GM19238 (cell line): ENCODE results near the gene PCDHB7.
"Not testable (repeated sequence)": the region's sequence is repeated elsewhere in the genome, so short reads cannot be mapped to it uniquely, and the experiment has no call there.

Experiments used
- DNase-seq: peaks from one replicate; pipeline ENCODE4 v3.0.0; 2011; ENCODE audit warnings: low spot score; ENCODE audit not compliant: insufficient read length

Gene PCDHB7

DNA sequence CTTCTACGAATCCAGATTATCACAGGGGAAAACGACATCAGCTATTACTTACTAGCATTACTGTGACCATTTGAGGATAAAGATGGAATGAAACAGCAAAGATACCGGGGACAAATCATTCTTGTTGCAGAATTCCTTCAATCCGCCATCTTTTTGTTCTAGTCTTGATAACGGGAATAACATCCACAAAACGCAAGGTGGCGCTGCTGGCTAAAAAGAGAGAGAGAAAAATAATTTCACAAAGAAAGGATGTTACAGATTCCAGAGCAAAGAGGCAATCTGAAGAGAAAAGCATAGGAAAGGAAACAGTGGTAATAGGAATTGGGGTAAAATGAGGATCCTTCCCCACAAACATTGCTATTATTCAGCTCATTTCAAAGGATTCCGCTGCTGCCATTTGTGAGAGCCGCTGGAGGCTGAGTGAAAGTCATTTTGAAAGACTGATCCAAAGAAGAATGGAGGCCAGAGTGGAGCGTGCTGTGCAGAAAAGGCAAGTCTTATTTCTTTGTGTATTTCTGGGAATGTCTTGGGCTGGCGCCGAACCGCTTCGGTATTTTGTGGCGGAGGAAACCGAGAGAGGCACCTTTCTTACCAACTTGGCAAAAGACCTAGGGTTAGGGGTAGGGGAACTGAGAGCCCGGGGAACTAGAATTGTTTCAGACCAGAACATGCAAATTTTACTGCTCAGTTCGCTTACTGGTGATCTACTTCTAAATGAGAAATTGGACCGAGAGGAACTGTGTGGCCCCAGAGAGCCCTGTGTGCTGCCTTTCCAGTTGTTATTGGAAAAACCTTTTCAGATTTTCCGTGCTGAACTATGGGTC lies at the start of gene PCDHB7:
Gene PCDHB7 (plus strand): TSS at position 264 of the 824 bp plus-strand sequence. CDS start 192 bp downstream, at position 456.
- DNase-seq: no peak

DNA sequence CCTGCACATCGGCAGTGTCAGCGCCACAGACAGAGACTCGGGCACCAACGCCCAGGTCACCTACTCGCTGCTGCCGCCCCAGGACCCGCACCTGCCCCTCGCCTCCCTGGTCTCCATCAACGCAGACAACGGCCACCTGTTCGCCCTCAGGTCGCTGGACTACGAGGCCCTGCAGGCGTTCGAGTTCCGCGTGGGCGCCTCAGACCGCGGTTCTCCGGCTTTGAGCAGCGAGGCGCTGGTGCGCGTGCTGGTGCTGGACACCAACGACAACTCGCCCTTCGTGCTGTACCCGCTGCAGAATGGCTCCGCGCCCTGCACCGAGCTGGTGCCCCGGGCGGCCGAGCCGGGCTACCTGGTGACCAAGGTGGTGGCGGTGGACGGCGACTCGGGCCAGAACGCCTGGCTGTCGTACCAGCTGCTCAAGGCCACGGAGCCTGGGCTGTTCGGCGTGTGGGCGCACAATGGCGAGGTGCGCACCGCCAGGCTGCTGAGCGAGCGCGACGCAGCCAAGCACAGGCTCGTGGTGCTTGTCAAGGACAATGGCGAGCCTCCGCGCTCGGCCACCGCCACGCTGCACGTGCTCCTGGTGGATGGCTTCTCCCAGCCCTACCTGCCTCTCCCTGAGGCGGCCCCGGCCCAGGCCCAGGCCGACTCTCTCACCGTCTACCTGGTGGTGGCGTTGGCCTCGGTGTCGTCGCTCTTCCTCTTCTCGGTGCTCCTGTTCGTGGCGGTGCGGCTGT lies 48.9 kb upstream of the PCDHB7 start:
- DNase-seq: not testable (repeated sequence)

DNA sequence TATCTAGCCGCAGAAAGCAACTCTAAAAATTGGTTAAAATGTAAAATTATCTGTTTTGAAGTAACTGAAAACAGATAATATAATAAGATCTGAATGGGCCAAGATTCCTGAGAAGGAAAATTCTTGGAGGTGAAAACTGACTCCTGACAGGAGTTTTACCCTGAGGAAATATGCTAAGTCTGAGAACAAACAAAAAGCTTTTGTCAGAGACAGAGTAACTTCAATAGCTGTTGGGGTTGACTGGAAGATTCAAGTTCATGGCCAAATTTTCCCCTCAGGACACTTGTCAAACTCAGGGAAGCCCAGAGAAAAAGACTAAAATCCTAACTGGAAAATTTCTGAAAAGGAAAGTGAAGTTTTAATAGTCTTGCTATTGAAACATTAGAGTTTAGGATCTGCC lies 45.1 kb upstream of the PCDHB7 start:
- DNase-seq: no peak

DNA sequence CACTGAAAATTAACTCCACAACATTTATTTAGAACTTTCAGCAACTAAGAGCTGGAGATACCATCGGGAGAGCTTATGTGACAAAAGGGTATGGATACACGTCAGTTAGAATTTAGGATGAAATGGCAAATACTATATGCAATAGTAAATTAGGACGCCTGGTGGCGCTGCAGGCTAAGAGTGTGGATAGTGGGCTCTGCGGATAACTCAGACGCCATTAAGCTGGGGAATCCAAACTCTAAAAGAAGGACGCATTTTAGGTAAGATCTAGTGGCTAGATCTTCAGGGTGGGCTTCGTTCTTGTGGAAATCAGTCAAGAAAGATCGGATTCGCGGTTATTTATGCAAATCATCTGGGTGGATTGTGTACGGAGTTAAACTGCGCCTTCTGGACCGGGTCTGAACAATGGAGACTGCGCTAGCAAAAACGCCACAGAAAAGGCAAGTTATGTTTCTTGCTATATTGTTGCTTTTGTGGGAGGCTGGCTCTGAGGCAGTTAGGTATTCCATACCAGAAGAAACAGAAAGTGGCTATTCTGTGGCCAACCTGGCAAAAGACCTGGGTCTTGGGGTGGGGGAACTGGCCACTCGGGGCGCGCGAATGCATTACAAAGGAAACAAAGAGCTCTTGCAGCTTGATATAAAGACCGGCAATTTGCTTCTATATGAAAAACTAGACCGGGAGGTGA lies 37.3 kb upstream of the PCDHB7 start, which contains the start of gene PCDHB5:
Gene PCDHB5 (plus strand): TSS at position 177 of the 688 bp plus-strand sequence. CDS start 229 bp downstream, at position 406.
- DNase-seq: no peak

DNA sequence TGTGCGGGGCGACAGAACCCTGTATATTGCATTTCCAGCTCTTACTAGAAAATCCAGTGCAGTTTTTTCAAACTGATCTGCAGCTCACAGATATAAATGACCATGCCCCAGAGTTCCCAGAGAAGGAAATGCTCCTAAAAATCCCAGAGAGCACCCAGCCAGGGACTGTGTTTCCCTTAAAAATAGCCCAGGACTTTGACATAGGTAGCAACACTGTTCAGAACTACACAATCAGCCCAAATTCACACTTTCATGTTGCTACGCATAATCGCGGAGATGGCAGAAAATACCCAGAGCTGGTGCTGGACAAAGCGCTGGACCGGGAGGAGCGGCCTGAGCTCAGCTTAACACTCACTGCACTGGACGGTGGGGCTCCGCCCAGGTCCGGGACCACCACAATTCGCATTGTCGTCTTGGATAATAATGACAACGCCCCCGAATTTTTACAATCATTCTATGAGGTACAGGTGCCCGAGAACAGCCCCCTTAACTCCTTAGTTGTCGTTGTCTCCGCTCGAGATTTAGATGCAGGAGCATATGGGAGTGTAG lies 36.7 kb upstream of the PCDHB7 start:
- no peak for DNase-seq

DNA sequence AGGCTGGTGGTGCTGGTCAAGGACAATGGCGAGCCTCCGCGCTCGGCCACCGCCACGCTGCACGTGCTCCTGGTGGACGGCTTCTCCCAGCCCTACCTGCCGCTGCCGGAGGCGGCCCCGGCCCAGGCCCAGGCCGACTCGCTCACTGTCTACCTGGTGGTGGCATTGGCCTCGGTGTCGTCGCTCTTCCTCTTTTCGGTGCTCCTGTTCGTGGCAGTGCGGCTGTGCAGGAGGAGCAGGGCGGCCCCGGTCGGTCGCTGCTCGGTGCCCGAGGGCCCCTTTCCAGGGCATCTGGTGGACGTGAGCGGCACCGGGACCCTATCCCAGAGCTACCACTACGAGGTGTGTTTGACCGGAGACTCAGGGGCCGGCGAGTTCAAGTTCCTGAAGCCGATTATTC lies 35.1 kb upstream of the PCDHB7 start:
- DNase-seq: not testable (repeated sequence)

DNA sequence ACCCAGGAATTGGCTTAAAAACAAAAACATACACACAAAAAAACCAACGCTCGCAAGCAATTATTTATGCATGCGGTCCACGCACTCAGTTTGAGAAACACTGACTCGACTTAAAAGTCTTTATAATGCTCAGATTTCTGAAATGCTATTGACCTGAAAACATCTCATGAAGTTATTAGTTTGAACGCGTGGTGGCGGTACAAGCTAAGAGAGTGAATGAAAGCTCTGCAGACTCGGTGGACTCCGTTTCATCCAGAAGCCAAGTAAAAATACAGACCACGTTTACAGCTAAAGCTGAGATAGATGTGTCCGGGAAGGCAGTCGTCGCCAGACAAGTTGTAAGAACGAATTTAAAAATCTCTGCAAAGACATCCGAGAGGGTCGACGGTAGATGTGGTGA lies 22.6 kb upstream of the PCDHB7 start, which contains the start of gene PCDHB6:
Gene PCDHB6 (plus strand): TSS at position 246 of the 400 bp plus-strand sequence. CDS start 201 bp downstream, outside the sequence.
- DNase-seq: no peak

DNA sequence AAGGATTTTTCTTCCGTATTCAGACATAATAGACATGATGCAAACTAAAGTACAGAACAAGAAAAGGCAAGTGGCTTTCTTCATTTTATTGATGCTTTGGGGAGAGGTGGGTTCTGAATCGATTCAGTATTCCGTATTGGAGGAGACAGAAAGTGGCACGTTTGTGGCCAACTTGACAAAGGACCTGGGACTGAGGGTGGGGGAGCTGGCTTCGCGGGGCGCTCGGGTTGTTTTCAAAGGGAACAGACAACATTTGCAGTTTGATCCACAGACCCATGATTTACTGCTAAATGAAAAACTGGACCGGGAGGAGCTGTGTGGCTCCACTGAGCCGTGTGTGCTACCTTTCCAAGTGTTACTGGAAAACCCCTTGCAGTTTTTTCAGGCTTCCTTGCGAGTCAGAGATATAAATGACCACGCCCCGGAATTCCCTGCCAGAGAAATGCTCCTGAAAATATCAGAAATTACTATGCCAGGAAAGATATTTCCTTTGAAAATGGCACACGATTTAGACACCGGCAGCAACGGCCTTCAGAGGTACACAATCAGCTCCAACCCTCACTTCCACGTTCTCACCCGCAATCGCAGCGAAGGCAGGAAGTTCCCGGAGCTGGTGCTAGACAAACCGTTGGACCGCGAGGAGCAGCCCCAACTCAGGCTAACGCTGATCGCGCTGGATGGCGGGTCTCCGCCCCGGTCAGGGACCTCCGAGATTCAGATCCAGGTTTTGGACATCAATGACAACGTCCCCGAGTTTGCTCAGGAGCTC lies 22.0 kb upstream of the PCDHB7 start:
- no peak for DNase-seq

DNA sequence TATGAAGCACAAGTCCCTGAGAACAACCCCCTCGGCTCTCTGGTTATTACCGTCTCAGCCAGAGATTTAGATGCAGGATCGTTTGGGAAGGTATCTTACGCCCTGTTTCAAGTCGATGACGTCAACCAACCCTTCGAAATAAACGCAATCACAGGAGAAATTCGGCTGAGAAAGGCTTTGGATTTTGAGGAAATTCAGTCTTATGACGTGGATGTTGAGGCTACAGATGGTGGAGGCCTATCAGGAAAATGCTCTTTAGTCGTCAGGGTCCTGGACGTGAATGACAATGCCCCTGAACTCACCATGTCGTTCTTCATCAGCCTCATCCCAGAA lies 21.5 kb upstream of the PCDHB7 start:
- DNase-seq: no peak

DNA sequence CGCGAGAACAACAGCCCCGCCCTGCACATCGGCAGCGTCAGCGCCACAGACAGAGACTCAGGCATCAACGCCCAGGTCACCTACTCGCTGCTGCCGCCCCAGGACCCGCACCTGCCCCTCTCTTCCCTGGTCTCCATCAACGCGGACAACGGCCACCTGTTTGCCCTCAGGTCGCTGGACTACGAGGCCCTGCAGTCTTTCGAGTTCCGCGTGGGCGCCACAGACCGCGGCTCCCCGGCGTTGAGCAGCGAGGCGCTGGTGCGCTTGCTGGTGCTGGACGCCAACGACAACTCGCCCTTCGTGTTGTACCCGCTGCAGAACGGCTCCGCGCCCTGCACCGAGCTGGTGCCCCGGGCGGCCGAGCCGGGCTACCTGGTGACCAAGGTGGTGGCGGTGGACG lies 20.8 kb upstream of the PCDHB7 start:
- not testable (repeated sequence) for DNase-seq

DNA sequence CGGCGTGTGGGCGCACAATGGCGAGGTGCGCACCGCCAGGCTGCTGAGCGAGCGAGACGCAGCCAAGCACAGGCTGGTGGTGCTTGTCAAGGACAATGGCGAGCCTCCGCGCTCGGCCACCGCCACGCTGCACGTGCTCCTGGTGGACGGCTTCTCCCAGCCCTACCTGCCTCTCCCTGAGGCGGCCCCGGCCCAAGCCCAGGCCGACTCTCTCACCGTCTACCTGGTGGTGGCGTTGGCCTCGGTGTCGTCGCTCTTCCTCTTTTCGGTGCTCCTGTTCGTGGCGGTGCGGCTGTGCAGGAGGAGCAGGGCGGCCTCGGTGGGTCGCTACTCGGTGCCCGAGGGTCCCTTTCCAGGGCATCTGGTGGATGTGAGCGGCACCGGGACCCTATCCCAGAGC lies 20.3 kb upstream of the PCDHB7 start:
- DNase-seq: not testable (repeated sequence)

DNA sequence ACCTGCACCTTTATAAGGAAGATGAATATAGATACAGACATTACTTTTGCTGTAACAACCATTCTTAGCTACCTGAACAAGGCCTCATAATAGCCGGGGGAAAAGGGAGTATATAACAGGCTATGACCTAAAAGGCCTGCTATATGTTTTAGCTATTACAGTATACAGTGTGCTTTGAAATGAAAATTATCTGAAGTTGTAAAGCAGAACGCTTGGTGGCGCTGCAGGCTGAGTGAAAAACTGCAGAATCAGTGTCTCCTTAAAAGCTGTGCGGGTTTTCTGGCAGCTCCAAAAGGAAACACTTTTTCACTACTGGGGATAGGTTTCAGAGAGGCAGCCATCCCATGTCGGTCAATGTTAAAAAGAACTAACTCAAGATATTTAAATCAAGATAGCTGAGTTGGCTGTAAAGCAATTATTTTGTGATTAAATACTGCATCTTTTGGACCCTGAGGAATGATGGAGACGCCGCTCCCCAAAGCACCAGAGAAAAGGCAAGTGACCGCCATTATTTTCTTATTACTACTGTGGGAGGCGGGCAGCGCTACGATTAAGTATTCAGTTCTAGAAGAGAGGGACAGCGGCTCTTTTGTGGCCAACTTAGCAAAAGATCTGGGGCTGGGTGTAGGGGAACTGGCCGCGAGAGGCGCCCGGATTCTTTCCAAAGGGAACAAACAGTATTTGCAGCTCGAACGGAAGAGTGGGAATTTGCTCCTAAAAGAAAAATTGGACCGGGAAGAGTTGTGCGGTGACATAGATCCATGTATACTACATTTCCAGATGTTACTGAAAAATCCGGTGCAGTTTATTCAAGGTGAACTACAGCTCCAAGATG lies 16.7 kb upstream of the PCDHB7 start:
- no peak for DNase-seq

DNA sequence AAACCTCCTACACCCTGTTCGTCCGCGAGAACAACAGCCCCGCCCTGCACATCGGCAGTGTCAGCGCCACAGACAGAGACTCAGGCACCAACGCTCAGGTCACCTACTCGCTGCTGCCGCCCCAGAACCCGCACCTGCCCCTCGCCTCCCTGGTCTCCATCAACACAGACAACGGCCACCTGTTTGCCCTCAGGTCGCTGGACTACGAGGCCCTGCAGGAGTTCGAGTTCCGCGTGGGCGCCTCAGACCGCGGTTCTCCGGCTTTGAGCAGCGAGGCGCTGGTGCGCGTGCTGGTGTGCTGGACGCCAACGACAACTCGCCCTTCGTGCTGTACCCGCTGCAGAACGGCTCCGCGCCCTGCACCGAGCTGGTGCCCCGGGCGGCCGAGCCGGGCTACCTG lies 15.1 kb upstream of the PCDHB7 start:
- DNase-seq: not testable (repeated sequence)

DNA sequence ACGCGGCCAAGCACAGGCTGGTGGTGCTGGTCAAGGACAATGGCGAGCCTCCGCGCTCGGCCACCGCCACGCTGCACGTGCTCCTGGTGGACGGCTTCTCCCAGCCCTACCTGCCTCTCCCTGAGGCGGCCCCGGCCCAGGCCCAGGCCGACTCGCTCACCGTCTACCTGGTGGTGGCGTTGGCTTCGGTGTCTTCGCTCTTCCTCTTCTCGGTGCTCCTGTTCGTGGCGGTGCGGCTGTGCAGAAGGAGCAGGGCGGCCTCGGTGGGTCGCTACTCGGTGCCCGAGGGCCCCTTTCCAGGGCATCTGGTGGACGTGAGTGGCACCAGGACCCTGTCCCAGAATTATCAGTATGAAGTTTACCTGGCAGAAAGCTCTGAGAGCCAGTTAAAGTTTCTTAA lies 14.5 kb upstream of the PCDHB7 start:
- not testable (repeated sequence) for DNase-seq

DNA sequence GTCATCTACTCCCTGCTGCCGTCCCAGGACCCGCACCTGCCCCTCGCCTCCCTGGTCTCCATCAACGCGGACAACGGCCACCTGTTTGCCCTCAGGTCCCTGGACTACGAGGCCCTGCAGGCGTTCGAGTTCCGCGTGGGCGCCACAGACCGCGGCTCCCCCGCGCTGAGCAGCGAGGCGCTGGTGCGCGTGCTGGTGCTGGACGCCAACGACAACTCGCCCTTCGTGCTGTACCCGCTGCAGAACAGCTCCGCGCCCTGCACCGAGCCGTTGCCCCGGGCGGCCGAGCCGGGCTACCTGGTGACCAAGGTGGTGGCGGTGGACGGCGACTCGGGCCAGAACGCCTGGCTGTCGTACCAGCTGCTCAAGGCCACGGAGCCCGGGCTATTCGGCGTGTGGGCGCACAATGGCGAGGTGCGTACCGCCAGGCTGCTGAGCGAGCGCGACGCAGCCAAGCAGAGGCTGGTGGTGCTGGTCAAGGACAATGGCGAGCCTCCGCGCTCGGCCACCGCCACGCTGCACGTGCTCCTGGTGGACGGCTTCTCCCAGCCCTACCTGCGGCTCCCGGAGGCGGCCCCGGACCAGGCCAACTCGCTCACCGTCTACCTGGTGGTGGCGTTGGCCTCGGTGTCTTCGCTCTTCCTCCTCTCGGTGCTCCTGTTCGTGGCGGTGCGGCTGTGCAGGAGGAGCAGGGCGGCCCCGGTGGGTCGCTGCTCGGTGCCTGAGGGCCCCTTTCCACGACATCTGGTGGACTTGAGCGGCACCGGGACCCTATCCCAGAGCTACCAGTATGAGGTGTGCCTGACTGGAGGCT lies 2.1 kb downstream of the PCDHB7 start:
- not testable (repeated sequence) for DNase-seq

DNA sequence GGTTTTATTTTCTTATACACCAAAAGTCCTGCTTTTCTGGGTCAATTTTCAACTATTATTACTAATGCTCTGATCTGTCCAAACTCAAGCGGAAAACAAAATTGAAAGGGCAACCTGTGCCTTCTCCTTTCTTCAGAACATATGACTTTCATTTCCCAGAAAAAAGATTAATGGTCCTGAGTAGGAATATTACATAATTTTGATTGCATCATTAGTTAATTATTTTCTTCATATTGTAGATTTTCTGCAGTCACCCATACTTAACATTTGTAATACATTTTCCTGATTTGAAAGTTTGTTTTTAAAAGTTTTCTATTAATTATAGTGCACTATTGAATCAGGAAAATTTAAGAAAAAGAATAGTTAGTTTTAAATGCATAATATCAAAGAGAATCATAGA lies 3.5 kb downstream of the PCDHB7 start:
- no peak for DNase-seq

DNA sequence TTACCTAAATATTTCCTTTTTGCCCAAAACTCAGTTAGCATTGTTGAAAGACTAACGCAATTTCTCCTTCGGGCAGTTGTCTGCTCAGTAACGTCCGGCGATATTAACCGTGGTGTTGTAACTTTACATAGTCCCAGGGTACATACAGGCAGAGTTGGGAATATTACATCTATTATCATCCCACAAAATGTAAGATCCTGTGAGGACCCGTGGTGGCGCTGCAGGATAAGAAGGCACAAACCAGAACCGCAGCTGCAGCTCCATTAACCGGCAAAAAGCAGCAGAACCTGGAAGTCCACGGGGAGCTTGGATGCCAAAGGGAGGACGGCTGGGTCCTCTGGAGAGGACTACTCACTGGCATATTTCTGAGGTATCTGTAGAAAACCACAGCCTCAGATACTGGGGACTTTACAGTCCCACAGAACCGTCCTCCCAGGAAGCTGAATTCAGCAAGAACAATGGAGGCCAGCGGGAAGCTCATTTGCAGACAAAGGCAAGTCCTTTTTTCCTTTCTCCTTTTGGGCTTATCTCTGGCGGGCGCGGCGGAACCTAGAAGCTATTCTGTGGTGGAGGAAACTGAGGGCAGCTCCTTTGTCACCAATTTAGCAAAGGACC lies 5.2 kb downstream of the PCDHB7 start, which contains the start of gene PCDHB8:
Gene PCDHB8 (plus strand): TSS at position 214 of the 615 bp plus-strand sequence. CDS start 245 bp downstream, at position 459.
- not testable (repeated sequence) for DNase-seq

DNA sequence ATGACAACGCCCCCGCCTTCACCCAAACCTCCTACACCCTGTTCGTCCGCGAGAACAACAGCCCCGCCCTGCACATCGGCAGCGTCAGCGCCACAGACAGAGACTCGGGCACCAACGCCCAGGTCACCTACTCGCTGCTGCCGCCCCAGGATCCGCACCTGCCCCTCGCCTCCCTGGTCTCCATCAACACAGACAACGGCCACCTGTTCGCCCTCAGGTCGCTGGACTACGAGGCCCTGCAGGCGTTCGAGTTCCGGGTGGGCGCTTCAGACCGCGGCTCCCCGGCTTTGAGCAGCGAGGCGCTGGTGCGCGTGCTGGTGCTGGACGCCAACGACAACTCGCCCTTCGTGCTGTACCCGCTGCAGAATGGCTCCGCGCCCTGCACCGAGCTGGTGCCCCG lies 6.9 kb downstream of the PCDHB7 start:
- DNase-seq: not testable (repeated sequence)
